ENCODE data around the gene NR5A1.

Gene NR5A1

GRCh38 chr9:124480621-124480981 is 26.6 kb downstream of the NR5A1 start:
- no peak for TF ChIP-seq ZFX (IDR thresholded peaks at IDR 0.05)
- TF ChIP-seq CTCF (conservative IDR thresholded peaks at IDR 0.05): no peak; the same call in 1 of the 2 replicates
- no peak overlapping the region for H3K27ac ChIP-seq

- TF ChIP-seq ZFX (IDR thresholded peaks at IDR 0.05) (no peak), CTCF (conservative IDR thresholded peaks at IDR 0.05) (no peak)
- no peak overlapping the region for H3K27ac ChIP-seq
Observed at GRCh38 chr9:124479947-124480620, 27.1 kb downstream of the NR5A1 start.

DNA sequence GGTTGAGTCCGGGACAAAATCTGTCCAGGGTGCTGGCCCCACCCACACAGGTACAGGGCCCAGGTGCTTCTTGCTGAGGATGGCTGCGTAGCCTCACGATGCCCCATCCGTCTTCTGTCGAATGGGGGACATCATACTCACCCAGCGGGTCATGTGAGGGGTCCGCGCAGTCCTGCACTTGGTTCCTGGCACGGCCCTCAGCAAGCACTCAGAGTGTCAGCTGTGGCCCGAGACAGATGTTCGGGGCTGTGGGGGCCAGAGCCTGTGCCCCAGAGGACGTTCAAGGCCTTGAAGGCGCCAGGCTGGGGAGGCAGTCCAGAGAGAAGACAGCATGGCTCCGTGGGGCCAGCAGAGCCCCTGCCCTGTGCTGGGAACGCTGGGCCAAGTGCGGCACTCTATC is 27.8 kb downstream of the NR5A1 start:
- TF ChIP-seq ZFX (IDR thresholded peaks at IDR 0.05) (no peak), CTCF (conservative IDR thresholded peaks at IDR 0.05) (no peak)
- no peak overlapping the region for H3K27ac ChIP-seq

GRCh38 chr9:124478354-124478753 is 28.8 kb downstream of the NR5A1 start:
- no peak overlapping the region for H3K27ac ChIP-seq
- TF ChIP-seq ZFX (IDR thresholded peaks at IDR 0.05): no peak
- no peak for TF ChIP-seq CTCF (conservative IDR thresholded peaks at IDR 0.05)

- TF ChIP-seq CTCF (conservative IDR thresholded peaks at IDR 0.05): no peak
- no peak for TF ChIP-seq ZFX (IDR thresholded peaks at IDR 0.05)
- no peak overlapping the region for H3K27ac ChIP-seq
Observed at GRCh38 chr9:124477648-124478285, 29.4 kb downstream of the NR5A1 start.

DNA sequence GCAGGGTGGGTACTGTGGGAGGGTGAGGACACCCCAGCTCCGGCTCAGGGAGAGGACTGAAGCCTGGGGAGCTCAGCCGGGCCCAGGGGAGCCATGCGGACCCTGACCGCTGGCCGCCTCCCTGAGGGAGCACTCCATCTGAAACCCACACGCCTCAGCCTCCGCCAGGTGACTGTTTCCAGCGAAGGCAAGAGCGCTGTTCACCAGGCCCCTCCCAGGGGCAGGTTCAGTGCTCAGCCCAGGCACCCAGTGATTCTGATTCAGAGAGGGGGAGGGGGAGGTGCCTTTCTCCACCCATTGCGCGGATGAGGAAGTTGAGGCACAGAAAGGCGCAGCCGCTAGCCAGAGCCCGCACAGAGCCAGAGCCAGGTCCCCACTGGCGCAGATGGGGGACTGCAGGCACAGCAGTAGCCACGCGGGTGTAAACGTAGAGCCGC is 30.0 kb downstream of the NR5A1 start:
- TF ChIP-seq ZFX (IDR thresholded peaks at IDR 0.05) (no peak), CTCF (conservative IDR thresholded peaks at IDR 0.05) (no peak)
- H3K27ac ChIP-seq: no peak overlapping the region

- no peak overlapping the region for H3K27ac ChIP-seq
- TF ChIP-seq CTCF (conservative IDR thresholded peaks at IDR 0.05) (no peak), ZFX (IDR thresholded peaks at IDR 0.05) (no peak)
Observed at GRCh38 chr9:124475868-124476690, 31.1 kb downstream of the NR5A1 start.
